ENCODE results near the gene PLXNA3. TPM values are rescaled to one million over a fixed set of nuclear protein-coding genes. Genes with fewer than 3 reads are reported as not detected.

Gene PLXNA3
- total RNA-seq, 1 experiment from 2014 or later, result 128 TPM

GRCh38 chrX:154478728-154479622 is 20.9 kb downstream of the PLXNA3 start, which contains the start of gene LAGE3:
Gene LAGE3, minus strand, starts transcription at chrX:154479281. Its CDS starts 366 bp downstream, at chrX:154478915.
- no TSS peak for BruUV-seq (replicated peaks)
- Histone ChIP-seq H3K9me3 (ENCODE audit: control insufficient read depth, insufficient read depth, low read depth, low read length) (no peaks in the 10 kb centered on the region), H3K27ac (ENCODE audit: low read length) (peak within 1 kb of the TSS; percentile 86), H3K27me3 (ENCODE audit: control insufficient read depth, insufficient read depth, low read length) (no peaks in the 10 kb centered on the region), H3K4me3 (ENCODE audit: low read depth in 2 of 2, low read length in 2 of 2) (peak within 1 kb of the TSS; percentile 65 to 70), H3K36me3 (ENCODE audit: control insufficient read depth, insufficient read depth, low read length) (no peaks in the 10 kb centered on the region), H3K4me1 (ENCODE audit: control insufficient read depth, insufficient read depth, low read length) (peaks cover 20% of the 10 kb centered on the region)
- TF ChIP-seq POLR2AphosphoS5 (IDR thresholded peaks at IDR 0.05; ENCODE audit: low read depth, low read length) (peak; percentile 84), SIN3A (IDR thresholded peaks at IDR 0.05; ENCODE audit: borderline replicate concordance, insufficient read depth, low read depth, low read length) (no peak; the same call in 1 of the 2 replicates), TCF7L2 (IDR thresholded peaks at IDR 0.05; ENCODE audit: low read depth, low read length) (peak; percentile 93), CTCF (IDR thresholded peaks at IDR 0.05) (no peak)
- TF ChIP-seq, protein P1, sequence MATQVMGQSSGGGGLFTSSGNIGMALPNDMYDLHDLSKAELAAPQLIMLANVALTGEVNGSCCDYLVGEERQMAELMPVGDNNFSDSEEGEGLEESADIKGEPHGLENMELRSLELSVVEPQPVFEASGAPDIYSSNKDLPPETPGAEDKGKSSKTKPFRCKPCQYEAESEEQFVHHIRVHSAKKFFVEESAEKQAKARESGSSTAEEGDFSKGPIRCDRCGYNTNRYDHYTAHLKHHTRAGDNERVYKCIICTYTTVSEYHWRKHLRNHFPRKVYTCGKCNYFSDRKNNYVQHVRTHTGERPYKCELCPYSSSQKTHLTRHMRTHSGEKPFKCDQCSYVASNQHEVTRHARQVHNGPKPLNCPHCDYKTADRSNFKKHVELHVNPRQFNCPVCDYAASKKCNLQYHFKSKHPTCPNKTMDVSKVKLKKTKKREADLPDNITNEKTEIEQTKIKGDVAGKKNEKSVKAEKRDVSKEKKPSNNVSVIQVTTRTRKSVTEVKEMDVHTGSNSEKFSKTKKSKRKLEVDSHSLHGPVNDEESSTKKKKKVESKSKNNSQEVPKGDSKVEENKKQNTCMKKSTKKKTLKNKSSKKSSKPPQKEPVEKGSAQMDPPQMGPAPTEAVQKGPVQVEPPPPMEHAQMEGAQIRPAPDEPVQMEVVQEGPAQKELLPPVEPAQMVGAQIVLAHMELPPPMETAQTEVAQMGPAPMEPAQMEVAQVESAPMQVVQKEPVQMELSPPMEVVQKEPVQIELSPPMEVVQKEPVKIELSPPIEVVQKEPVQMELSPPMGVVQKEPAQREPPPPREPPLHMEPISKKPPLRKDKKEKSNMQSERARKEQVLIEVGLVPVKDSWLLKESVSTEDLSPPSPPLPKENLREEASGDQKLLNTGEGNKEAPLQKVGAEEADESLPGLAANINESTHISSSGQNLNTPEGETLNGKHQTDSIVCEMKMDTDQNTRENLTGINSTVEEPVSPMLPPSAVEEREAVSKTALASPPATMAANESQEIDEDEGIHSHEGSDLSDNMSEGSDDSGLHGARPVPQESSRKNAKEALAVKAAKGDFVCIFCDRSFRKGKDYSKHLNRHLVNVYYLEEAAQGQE (IDR thresholded peaks at IDR 0.05; ENCODE audit: insufficient read depth in 1 of 2, low read depth in 2 of 2, low read length in 1 of 2), result 0 out of 4 replicates have a peak, but pooled peaks of 1 of the 2 experiments have one; percentile 22
- ChIA-PET CTCF (interaction anchor here (0.6 to 1.1 kb wide), 2 partner anchors 106 to 538 kb away, joined by 3 to 6 read pairs; no protein-coding TSS in a partner anchor), POLR2A (no interaction called here)
- DNase-seq (ENCODE audit: low read depth, low spot score) (peak; percentile 61), ATAC-seq (peak; percentile 93)
- in situ Hi-C loops (cut with HindIII; ENCODE audit: low pct_unique_long_range_greater_than_20kb, low sequenced_read_pairs) (no loop called here), intact Hi-C loops (cut with micrococcal nuclease; ENCODE audit: unreplicated experiment) (no loop called here)

- peaks cover 31% of the 10 kb centered on the region for H3K4me1 ChIP-seq (ENCODE audit: control insufficient read depth, insufficient read depth, low read length)
- TF ChIP-seq POLR2AphosphoS5 (IDR thresholded peaks at IDR 0.05; ENCODE audit: low read depth, low read length) (no peak), CTCF (IDR thresholded peaks at IDR 0.05) (no peak), TCF7L2 (IDR thresholded peaks at IDR 0.05; ENCODE audit: low read depth, low read length) (no peak), SIN3A (IDR thresholded peaks at IDR 0.05; ENCODE audit: borderline replicate concordance, insufficient read depth, low read depth, low read length) (no peak)
- TF ChIP-seq, protein P1 (IDR thresholded peaks at IDR 0.05; ENCODE audit: insufficient read depth in 1 of 2, low read depth in 2 of 2, low read length in 1 of 2), result no peak
- POLR2A ChIA-PET, result interaction anchor here (0.7 kb wide), 1 partner anchor 8 kb away, joined by 5 read pairs; no protein-coding TSS in a partner anchor
- DNase-seq (ENCODE audit: low read depth, low spot score) (no peak), ATAC-seq (no peak)
- H3K9me3 ChIP-seq (ENCODE audit: control insufficient read depth, insufficient read depth, low read depth, low read length), result no peaks in the 10 kb centered on the region
- in situ Hi-C loops (cut with HindIII; ENCODE audit: low pct_unique_long_range_greater_than_20kb, low sequenced_read_pairs), result no loop called here
- no peaks in the 10 kb centered on the region for H3K36me3 ChIP-seq (ENCODE audit: control insufficient read depth, insufficient read depth, low read length)
- CTCF ChIA-PET, result interaction anchor here (1.3 kb wide), 1 partner anchor 108 kb away, joined by 12 read pairs; no protein-coding TSS in a partner anchor
- BruUV-seq (replicated peaks), result no TSS peak
- intact Hi-C loops (cut with micrococcal nuclease; ENCODE audit: unreplicated experiment), result no loop called here
- H3K4me3 ChIP-seq (ENCODE audit: low read depth in 2 of 2, low read length in 2 of 2), result no peak overlapping the region
- no peak overlapping the region for H3K27ac ChIP-seq (ENCODE audit: low read length)
- no peaks in the 10 kb centered on the region for H3K27me3 ChIP-seq (ENCODE audit: control insufficient read depth, insufficient read depth, low read length)
These were observed 23.1 kb downstream of the PLXNA3 start for GRCh38 chrX:154481195-154481594.

Data from Panc1 (cell line).